HEK293T (cell line): ENCODE data around the gene PKNOX2.

Source experiments
- ARNT ChIP-seq: fragments of 450-650 bp; IDR thresholded peaks from 2 replicates; pipeline ENCODE4 v1.6.1; 2017; ENCODE audit warnings: mild to moderate bottlenecking
- ELF4 ChIP-seq: fragments of 450-650 bp; IDR thresholded peaks from 2 replicates; pipeline ENCODE4 v1.6.1; 2017; ENCODE audit warnings: antibody characterized with exemption
- FOXM1 ChIP-seq: fragments of 450-650 bp; IDR thresholded peaks from 2 replicates; pipeline ENCODE4 v1.6.1; 2017; ENCODE audit warnings: mild to moderate bottlenecking, borderline replicate concordance
- LEF1 ChIP-seq: fragments of 450-650 bp; IDR thresholded peaks from 2 replicates; pipeline ENCODE4 v1.6.1; 2017; ENCODE audit warnings: mild to moderate bottlenecking, borderline replicate concordance
- PKNOX1 ChIP-seq: fragments of 450-650 bp; IDR thresholded peaks from 2 replicates; pipeline ENCODE4 v1.6.1; 2016
- SP1 ChIP-seq: fragments of 450-650 bp; IDR thresholded peaks from 2 replicates; pipeline ENCODE4 v1.6.1; 2017
- ZNF384 ChIP-seq: fragments of 450-650 bp; IDR thresholded peaks from 2 replicates; pipeline ENCODE4 v1.6.1; 2016

DNA sequence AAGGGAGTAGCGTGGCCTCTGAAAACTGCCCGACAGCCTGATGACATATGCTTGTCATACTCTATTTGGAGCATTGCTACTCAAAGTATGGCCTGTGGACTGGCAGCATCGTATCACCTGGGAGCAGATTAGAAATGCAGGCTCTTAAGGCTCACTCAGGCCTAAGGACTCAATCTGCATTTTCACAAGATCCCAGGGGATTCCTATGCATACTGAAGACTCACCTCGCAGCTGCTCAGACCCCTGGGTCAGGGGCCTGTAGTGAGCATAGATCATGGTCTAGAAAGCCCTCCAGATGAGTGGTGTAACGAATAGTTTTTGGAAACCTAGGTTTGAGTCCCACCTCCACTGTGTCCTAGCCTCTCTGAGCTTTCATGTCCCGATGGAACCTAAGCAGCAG, 205.3 kb downstream of the PKNOX2 start:
- TF ChIP-seq PKNOX1 (no peak), SP1 (no peak), ZNF384 (no peak), ARNT (no peak), LEF1 (no peak), ELF4 (no peak), FOXM1 (no peak)
